Measurements from ENCODE around the gene KCTD15. TPM values are rescaled to one million over a fixed set of nuclear protein-coding genes. Genes with fewer than 3 reads are reported as not detected.
A peak's percentile ranks its signal among the peaks of the same experiment; 100 is the strongest.

KCTD15 gene
- total RNA-seq, 2 experiments from 2014 or later: 8.7 to 9.6 TPM

DNA sequence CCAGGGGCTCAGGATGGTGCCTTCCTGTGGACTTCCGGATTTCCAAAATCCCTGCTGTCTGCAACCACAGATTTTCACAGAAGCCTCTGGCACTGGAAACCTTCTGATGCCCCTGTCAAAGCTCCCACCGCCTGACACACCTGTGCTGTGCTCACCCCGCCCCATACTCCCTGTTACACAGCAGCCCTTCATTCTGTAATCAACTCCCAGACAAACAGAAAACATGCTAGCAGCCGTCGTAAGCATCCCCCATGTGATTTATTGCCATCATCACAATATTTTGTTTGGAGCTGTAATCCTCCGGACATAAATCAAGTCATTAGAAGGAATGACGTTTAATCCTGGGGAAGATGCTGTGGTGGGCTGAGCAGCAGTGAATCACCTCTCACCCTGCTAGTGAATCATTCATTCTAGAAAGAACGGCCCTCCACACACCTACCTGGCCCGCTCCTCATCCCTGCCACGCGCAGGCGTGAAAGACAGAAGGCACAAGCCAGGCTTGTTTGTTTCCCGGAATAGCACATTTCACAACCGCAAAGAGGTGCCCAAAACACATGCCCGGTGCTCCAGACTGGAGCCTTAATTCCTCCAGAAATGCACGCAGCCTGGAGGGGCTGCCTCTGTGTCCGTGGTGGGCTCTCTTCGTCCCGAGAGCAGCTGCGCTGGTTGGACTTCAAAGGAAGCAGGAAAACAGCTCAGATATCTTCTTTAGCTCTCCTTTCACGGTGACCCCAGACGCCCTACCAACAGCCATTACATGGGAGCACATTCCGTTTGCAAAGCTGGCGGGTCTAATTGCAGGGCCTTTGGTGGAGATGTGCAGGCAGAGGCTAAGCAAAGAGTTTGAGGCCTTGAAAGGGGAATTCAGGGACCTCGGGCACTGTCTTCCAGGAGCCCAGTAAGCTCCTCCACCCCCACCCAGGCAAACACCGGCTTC is 41.3 kb upstream of the KCTD15 start:
- Mint-ChIP-seq H3K36me3 (ENCODE audit: low read depth) (no peaks in the 10 kb centered on the region), H3K4me3 (no peak overlapping the region), H3K9me3 (ENCODE audit: low read depth) (no peaks in the 10 kb centered on the region), H3K4me1 (no peaks in the 10 kb centered on the region), H3K27ac (no peak overlapping the region), H3K27me3 (peaks cover 5% of the 10 kb centered on the region)
- ChIA-PET CTCF (interaction anchor here (0.8 to 1.1 kb wide), 2 partner anchors 23 to 286 kb away, joined by 3 read pairs; no protein-coding TSS in a partner anchor), POLR2A (no interaction called here)
- ATAC-seq (no peak), DNase-seq (no peak)
- intact Hi-C loops (cut with DNase I, micrococcal nuclease): no loop called here

DNA sequence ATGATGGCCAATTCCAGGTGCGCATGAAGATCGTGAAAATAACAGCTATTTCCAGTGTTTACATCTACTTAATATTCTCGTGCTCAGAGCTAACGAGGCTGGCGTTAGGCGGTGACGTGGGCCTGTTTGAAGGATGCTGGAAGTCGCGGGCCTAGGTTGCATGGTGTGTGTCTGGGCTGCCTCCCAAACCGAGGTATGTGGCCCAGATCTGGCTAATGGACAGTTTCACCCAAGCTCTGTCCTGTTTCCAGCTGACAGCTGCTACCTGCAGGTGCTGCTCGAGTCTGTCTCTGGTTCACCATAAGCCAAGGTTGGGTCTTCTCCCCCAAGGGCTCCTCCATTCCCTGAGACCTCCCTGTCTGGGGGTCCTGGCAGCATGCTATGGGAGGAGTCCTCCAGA is 40.5 kb upstream of the KCTD15 start:
- DNase-seq: no peak
- ChIA-PET CTCF (no interaction called here), POLR2A (no interaction called here)
- H3K9me3 Mint-ChIP-seq (ENCODE audit: low read depth): no peaks in the 10 kb centered on the region
- no peak overlapping the region for H3K27ac Mint-ChIP-seq
- ATAC-seq: no peak
- H3K4me1 Mint-ChIP-seq: no peaks in the 10 kb centered on the region
- no peak overlapping the region for H3K4me3 Mint-ChIP-seq
- intact Hi-C loops (cut with DNase I, micrococcal nuclease): no loop called here
- peaks cover 5% of the 10 kb centered on the region for H3K27me3 Mint-ChIP-seq
- H3K36me3 Mint-ChIP-seq (ENCODE audit: low read depth): no peaks in the 10 kb centered on the region

DNA sequence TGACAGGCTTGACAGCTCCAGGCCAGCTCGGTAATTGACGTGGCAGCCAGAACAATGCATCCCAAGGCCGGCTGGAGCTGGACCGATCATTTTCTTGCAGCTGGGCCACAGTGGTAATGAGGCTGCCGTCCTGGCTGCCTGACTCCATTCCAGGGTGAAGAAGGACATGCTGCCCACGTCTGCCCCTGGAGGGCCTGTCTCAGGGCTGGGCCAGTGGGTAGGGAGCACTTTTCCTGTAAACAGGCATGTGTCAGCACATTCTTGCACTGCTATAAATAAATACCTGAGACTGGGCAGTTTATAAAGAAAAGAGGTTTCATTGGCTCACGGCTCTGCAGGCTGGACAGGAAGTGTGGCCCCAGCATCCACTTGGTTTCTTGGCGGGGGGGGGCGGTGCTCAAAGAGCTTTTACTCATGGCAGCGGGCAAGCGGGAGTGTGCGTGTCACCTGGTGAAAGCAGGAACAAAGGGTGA is 38.1 kb upstream of the KCTD15 start:
- no peak for DNase-seq
- ChIA-PET POLR2A (no interaction called here), CTCF (interaction anchor here (0.7 to 1.0 kb wide), 2 partner anchors 27 to 328 kb away, joined by 3 read pairs; no protein-coding TSS in a partner anchor)
- Mint-ChIP-seq H3K4me3 (no peak overlapping the region), H3K4me1 (no peaks in the 10 kb centered on the region), H3K27me3 (peaks cover 5% of the 10 kb centered on the region), H3K36me3 (ENCODE audit: low read depth) (no peaks in the 10 kb centered on the region), H3K9me3 (ENCODE audit: low read depth) (no peaks in the 10 kb centered on the region), H3K27ac (no peak overlapping the region)
- no peak for ATAC-seq
- intact Hi-C loops (cut with DNase I, micrococcal nuclease): no loop called here

GRCh38 chr19:33759356-33759755 is 37.3 kb upstream of the KCTD15 start:
- Mint-ChIP-seq H3K27me3 (peaks cover 5% of the 10 kb centered on the region), H3K27ac (no peak overlapping the region), H3K9me3 (ENCODE audit: low read depth) (no peaks in the 10 kb centered on the region), H3K4me1 (no peaks in the 10 kb centered on the region), H3K36me3 (ENCODE audit: low read depth) (no peaks in the 10 kb centered on the region), H3K4me3 (no peak overlapping the region)
- ATAC-seq (no peak), DNase-seq (no peak)
- ChIA-PET POLR2A (no interaction called here), CTCF (no interaction called here)
- intact Hi-C loops (cut with DNase I, micrococcal nuclease): no loop called here

DNA sequence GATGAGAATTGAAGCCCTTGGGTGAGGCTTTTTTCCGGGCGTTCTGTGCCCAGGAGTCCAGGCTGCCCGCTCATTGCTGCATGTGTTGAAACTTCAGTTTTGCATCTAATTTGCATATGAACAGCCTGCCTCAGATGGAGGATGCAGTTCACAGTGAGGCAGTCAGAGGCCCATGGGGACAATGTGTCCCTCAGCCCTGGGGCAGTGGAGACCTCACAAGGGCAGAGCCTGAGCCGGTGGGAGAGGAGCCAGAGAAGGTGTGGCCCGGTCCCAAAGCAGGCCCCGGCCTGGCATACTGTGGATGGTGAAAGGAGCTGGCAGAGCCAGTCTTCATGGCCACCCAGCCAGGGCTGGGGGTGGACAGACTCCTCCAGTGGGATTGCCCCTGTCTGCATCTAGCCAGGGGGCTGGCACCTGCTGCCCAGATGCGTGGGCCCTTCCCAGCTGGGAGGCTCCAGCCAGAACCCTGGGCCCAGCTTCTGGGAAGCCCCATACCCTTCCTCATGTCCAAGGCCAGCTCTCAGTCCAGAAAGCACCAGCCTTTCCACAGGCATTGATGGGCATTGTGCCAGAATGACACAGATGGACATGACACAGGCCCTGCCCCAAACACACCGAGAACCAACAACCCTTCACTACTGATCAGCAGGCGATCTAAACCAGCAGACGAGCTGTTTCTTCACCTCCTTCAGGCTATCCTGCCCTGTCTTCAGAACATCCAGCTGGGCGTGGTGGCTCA is 32.9 kb upstream of the KCTD15 start:
- CTCF ChIA-PET: no interaction called here
- POLR2A ChIA-PET: no interaction called here
- DNase-seq (no peak), ATAC-seq (no peak)
- H3K9me3 Mint-ChIP-seq (ENCODE audit: low read depth): no peaks in the 10 kb centered on the region
- H3K36me3 Mint-ChIP-seq (ENCODE audit: low read depth): no peaks in the 10 kb centered on the region
- no peak overlapping the region for H3K4me3 Mint-ChIP-seq
- no peaks in the 10 kb centered on the region for H3K4me1 Mint-ChIP-seq
- H3K27me3 Mint-ChIP-seq: peaks cover 2% of the 10 kb centered on the region
- H3K27ac Mint-ChIP-seq: no peak overlapping the region
- intact Hi-C loops (cut with DNase I, micrococcal nuclease): no loop called here

GRCh38 chr19:33766623-33767022 is 30.0 kb upstream of the KCTD15 start:
- H3K4me1 Mint-ChIP-seq: no peaks in the 10 kb centered on the region
- H3K36me3 Mint-ChIP-seq (ENCODE audit: low read depth): no peaks in the 10 kb centered on the region
- ChIA-PET CTCF (no interaction called here), POLR2A (no interaction called here)
- no peak for ATAC-seq
- intact Hi-C loops (cut with DNase I, micrococcal nuclease): no loop called here
- H3K4me3 Mint-ChIP-seq: no peak overlapping the region
- no peaks in the 10 kb centered on the region for H3K9me3 Mint-ChIP-seq (ENCODE audit: low read depth)
- H3K27ac Mint-ChIP-seq: no peak overlapping the region
- no peak for DNase-seq
- H3K27me3 Mint-ChIP-seq: peaks cover 7% of the 10 kb centered on the region

GRCh38 chr19:33767898-33768413 is 28.7 kb upstream of the KCTD15 start:
- H3K9me3 Mint-ChIP-seq (ENCODE audit: low read depth): no peaks in the 10 kb centered on the region
- POLR2A ChIA-PET: no interaction called here
- peak; percentile 55 for DNase-seq
- no peaks in the 10 kb centered on the region for H3K36me3 Mint-ChIP-seq (ENCODE audit: low read depth)
- H3K27me3 Mint-ChIP-seq: peaks cover 7% of the 10 kb centered on the region
- H3K4me3 Mint-ChIP-seq: no peak overlapping the region
- no peak for ATAC-seq
- no peak overlapping the region for H3K27ac Mint-ChIP-seq
- no peaks in the 10 kb centered on the region for H3K4me1 Mint-ChIP-seq
- intact Hi-C loops (cut with DNase I, micrococcal nuclease): no loop called here
- CTCF ChIA-PET: interaction anchor here (0.6 to 2.5 kb wide), 4 partner anchors 10 to 527 kb away, joined by 3 to 14 read pairs (median 8); no protein-coding TSS in a partner anchor

DNA sequence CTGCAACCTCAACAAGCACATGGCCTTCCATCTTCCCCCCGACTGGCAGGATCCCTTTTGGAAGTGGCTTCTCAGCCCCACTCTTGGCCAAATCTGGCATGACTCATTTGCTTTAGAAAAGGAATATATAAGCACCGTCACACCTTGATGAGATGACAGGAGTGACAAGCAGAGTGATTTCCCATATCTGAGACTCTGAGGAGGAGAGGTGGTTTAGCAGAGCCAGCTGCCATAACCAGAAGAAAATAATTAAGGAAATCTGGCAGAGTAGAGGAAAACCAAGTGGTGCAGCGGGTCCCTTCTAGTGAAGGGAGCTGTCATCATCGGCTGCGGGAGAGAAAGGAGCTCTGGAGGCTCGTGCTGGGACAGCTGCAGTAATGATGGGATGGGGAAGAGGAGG is 27.5 kb upstream of the KCTD15 start:
- H3K27ac Mint-ChIP-seq: no peak overlapping the region
- ATAC-seq (no peak), DNase-seq (no peak)
- intact Hi-C loops (cut with DNase I, micrococcal nuclease): no loop called here
- peaks cover 7% of the 10 kb centered on the region for H3K27me3 Mint-ChIP-seq
- no peaks in the 10 kb centered on the region for H3K36me3 Mint-ChIP-seq (ENCODE audit: low read depth)
- ChIA-PET CTCF (interaction anchor here (0.6 to 2.5 kb wide), 6 partner anchors 9 to 353 kb away, joined by 3 to 14 read pairs (median 6); no protein-coding TSS in a partner anchor), POLR2A (no interaction called here)
- H3K9me3 Mint-ChIP-seq (ENCODE audit: low read depth): no peaks in the 10 kb centered on the region
- no peaks in the 10 kb centered on the region for H3K4me1 Mint-ChIP-seq
- no peak overlapping the region for H3K4me3 Mint-ChIP-seq

DNA sequence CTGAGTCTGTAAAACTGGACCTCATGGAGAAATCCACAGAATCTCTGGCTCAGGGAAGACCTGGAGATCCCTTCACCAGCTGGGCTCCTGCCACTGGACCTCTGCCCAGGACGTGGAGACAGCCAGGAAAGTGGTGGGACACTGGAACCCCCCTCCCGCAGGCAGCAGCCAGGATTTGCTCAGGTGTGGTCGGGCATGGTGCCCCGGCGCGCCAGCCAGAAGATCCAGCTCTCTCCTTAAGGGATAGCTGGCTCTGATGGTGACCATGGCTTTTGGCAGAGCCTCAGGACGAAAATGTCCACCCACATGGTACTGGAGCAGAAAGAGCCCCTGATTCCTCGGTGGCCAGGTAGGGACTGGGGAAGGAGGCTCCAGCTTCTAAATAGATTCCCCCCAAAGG is 26.6 kb upstream of the KCTD15 start:
- ATAC-seq (no peak), DNase-seq (no peak)
- POLR2A ChIA-PET: no interaction called here
- Mint-ChIP-seq H3K9me3 (ENCODE audit: low read depth) (no peaks in the 10 kb centered on the region), H3K36me3 (ENCODE audit: low read depth) (no peaks in the 10 kb centered on the region), H3K27ac (no peak overlapping the region), H3K4me1 (no peaks in the 10 kb centered on the region), H3K27me3 (peaks cover 7% of the 10 kb centered on the region), H3K4me3 (no peak overlapping the region)
- intact Hi-C loops (cut with DNase I, micrococcal nuclease): loop anchor here in 1 of 2 experiments (2.0 to 5.0 kb wide), 2 partner anchors 49 to 533 kb away; no protein-coding TSS in a partner anchor
- CTCF ChIA-PET: interaction anchor here (0.6 to 2.5 kb wide), 12 partner anchors 8 to 354 kb away, joined by 3 to 14 read pairs (median 5); no protein-coding TSS in a partner anchor

DNA sequence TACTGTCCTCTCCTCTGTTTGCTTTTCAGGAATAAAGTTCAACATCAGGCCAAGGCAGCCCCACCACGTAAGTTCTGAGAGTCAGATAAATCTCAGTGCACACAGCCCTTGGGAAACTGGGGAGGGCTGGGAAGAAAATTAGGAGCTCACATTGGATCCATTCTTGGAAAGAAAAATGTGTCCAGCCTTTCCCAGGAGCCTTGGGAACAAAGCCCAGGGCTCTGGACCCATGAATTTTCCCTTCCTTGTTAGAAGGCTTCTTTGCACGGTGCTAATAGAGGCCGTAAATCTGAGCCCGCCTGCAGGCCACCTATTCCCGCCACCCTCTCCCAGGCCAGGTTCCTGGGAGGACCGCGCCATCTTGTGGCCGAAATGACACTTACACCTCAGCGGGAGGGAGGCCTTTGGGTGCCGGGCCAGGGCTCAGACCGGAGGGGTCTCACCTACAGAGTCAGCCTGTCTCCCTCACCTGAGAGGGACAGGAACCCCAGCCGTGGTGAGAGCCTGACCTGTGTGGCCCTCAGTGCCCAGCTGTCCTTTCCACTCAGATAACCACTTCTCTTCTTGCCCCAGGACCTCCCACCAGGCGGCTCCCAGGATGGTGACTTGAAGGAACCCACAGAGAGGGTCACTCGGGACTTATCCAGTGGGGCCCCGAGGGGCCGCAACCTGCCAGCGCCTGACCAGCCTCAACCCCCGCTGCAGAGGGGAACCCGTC is 25.1 kb upstream of the KCTD15 start:
- Mint-ChIP-seq H3K4me3 (no peak overlapping the region), H3K27me3 (peaks cover 12% of the 10 kb centered on the region), H3K27ac (no peak overlapping the region), H3K9me3 (ENCODE audit: low read depth) (no peaks in the 10 kb centered on the region), H3K36me3 (ENCODE audit: low read depth) (no peaks in the 10 kb centered on the region), H3K4me1 (no peaks in the 10 kb centered on the region)
- intact Hi-C loops (cut with DNase I, micrococcal nuclease): loop anchor here (1.0 to 5.0 kb wide), 4 partner anchors 51 to 534 kb away; no protein-coding TSS in a partner anchor
- ATAC-seq: peak; percentile 78
- CTCF ChIA-PET: interaction anchor here (0.7 to 2.5 kb wide), 8 partner anchors 8 to 459 kb away, joined by 3 to 12 read pairs (median 6); no protein-coding TSS in a partner anchor
- POLR2A ChIA-PET: no interaction called here
- DNase-seq: peak; percentile 86
